B cell (primary cell): ENCODE measurements around the gene PLCB1. TPM values are rescaled to one million over a fixed set of nuclear protein-coding genes. Genes with fewer than 3 reads are reported as not detected.

Experiments used
- ATAC-seq: fragments of 200-7000 bp; cut with Tn5 transposase; one replicate; pipeline ENCODE4 v1.10.0; 2021; ENCODE audit warnings: low read depth, mild to moderate bottlenecking, moderate number of reproducible peaks, moderate library complexity
- CTCF ChIA-PET: fragments of 350-600 bp; sonication (Branson Sonifier 250); formaldehyde crosslinking; loops from one replicate; lab custom pipeline; 2021; ENCODE audit warnings: antibody characterized with exemption, inconsistent platforms; lab: Charles Lee
- POLR2A ChIA-PET: fragments of 350-600 bp; sonication (Branson Sonifier 250); formaldehyde crosslinking; loops from one replicate; lab custom pipeline; 2021; ENCODE audit warnings: antibody characterized with exemption; lab: Charles Lee
- DNase-seq: peaks from one replicate; pipeline ENCODE4 v3.0.0; 2013
- H2AFZ ChIP-seq: 2 replicates; pipeline ENCODE4 v1.6.1; 2012; ENCODE audit warnings: mild to moderate bottlenecking, low read depth, low read length; ENCODE audit not compliant: insufficient read depth, poor library complexity, severe bottlenecking
- H3K27ac ChIP-seq, 2 donors: 1 replicate in 1 of 2; 2 replicates in 1 of 2; pipeline ENCODE4 v1.5.1; 2012 to 2013; ENCODE audit warnings: low read length in 2 of 2, mild to moderate bottlenecking in 2 of 2, moderate library complexity in 1 of 2
- H3K27me3 ChIP-seq, 4 experiments: fragments of 200-600 bp in 1 of 4; sonication (generic) in 1 of 4; replicated peaks in 1 of 4; 1 replicate in 2 of 4; 2 replicates in 2 of 4; pipeline versions ENCODE4 v1.6.1 to v1.7.0; 2013 to 2016; ENCODE audit warnings: low read length in 3 of 4, mild to moderate bottlenecking in 2 of 4, mixed read lengths in 1 of 4, moderate library complexity in 1 of 4; ENCODE audit not compliant: insufficient read depth in 4 of 4, control insufficient read depth in 3 of 4; ENCODE audit errors: control extremely low read depth in 1 of 4
- H3K36me3 ChIP-seq, 2 experiments: replicated peaks in 1 of 2; 1 replicate in 1 of 2; 2 replicates in 1 of 2; pipeline versions ENCODE4 v1.6.1 to v1.7.1; 2013; ENCODE audit warnings: low read length in 1 of 2; ENCODE audit not compliant: insufficient read depth in 2 of 2, control insufficient read depth in 1 of 2; ENCODE audit errors: control extremely low read depth in 1 of 2, extremely low read depth in 1 of 2
- H3K4me1 ChIP-seq, 2 donors: fragments of 200-600 bp in 1 of 2; sonication (generic) in 1 of 2; 1 replicate in 1 of 2; 2 replicates in 1 of 2; pipeline versions ENCODE4 v1.5.1 to v1.6.1; 2013 to 2017; ENCODE audit warnings: low read length in 2 of 2; ENCODE audit not compliant: control insufficient read depth in 2 of 2, insufficient read depth in 2 of 2
- H3K4me2 ChIP-seq: replicated peaks from 2 replicates; pipeline ENCODE3; 2012; ENCODE audit warnings: mild to moderate bottlenecking, low read depth, low read length; ENCODE audit not compliant: poor library complexity, severe bottlenecking
- H3K4me3 ChIP-seq, 5 experiments: fragments of 200-600 bp in 1 of 5; sonication (generic) in 1 of 5; 1 replicate in 3 of 5; 2 replicates in 2 of 5; pipeline versions ENCODE4 v1.5.1 to v1.7.0; 2011 to 2016; ENCODE audit warnings: low read length in 4 of 5, mild to moderate bottlenecking in 4 of 5, low read depth in 2 of 5, control low read depth in 1 of 5, moderate library complexity in 1 of 5; ENCODE audit not compliant: insufficient read depth in 1 of 5; ENCODE audit errors: control extremely low read depth in 1 of 5, extremely low read depth in 1 of 5
- H3K79me2 ChIP-seq: fragments of 200-600 bp; sonication (generic); one replicate; pipeline ENCODE4 v1.6.0; 2016; ENCODE audit warnings: low read length; ENCODE audit not compliant: control insufficient read depth, insufficient read depth
- H3K9ac ChIP-seq: fragments of 200-600 bp; sonication (generic); 2 replicates; pipeline ENCODE4 v1.6.1; 2017; ENCODE audit warnings: mild to moderate bottlenecking, low read length, moderate library complexity
- H3K9me3 ChIP-seq, 3 donors: one replicate each; pipeline versions ENCODE4 v1.6.1 to v1.7.1; 2013; ENCODE audit warnings: low read length in 2 of 3; ENCODE audit not compliant: control insufficient read depth in 2 of 3, insufficient read depth in 1 of 3; ENCODE audit errors: control extremely low read depth in 1 of 3
- H4K20me1 ChIP-seq: 2 replicates; pipeline ENCODE4 v1.6.0; 2012; ENCODE audit warnings: mild to moderate bottlenecking, low read length; ENCODE audit not compliant: insufficient read depth, control insufficient read depth, poor library complexity, severe bottlenecking
- H3K27ac Mint-ChIP-seq: one replicate; pipeline ENCODE4 v1.8.0; 2021; ENCODE audit warnings: mixed read lengths
- H3K27me3 Mint-ChIP-seq: one replicate; pipeline ENCODE4 v1.8.0; 2021; ENCODE audit warnings: mixed read lengths
- H3K4me1 Mint-ChIP-seq: one replicate; pipeline ENCODE4 v1.8.0; 2021; ENCODE audit warnings: mixed read lengths
- H3K4me3 Mint-ChIP-seq: one replicate; pipeline ENCODE4 v1.8.0; 2021; ENCODE audit warnings: mixed read lengths
- H3K9me3 Mint-ChIP-seq: one replicate; pipeline ENCODE4 v1.8.0; 2022; ENCODE audit warnings: mixed read lengths; ENCODE audit not compliant: insufficient read depth
- EZH2 ChIP-seq: IDR thresholded peaks from 2 replicates; pipeline ENCODE4 v1.6.1; 2012; ENCODE audit warnings: borderline replicate concordance, low read depth, mild to moderate bottlenecking, moderate library complexity, low read length; ENCODE audit not compliant: insufficient read depth, poor library complexity, severe bottlenecking
- WGBS: methylation state at CpG from one replicate; pipeline ENCODE4 v1.1.5; 2013; ENCODE audit warnings: missing lambda C conversion rate; ENCODE audit not compliant: insufficient coverage; 5-methylcytosine and 5-hydroxymethylcytosine counted together
- intact Hi-C: fragments of 100-400 bp; cut with micrococcal nuclease; formaldehyde crosslinking; loops from one replicate; pipeline ENCODE4 v1.10.0; 2022
- polyA plus RNA-seq: library from polyadenylated mRNA; depleted of rRNA; stranded (reverse); fragments of >200 nt; gene quantifications from 2 replicates; pipeline ENCODE4 v1.2.3, GENCODE V29; 2012
- total RNA-seq, 2 donors: library from RNA; stranded (reverse); fragments of 120-200 nt in 1 of 2; gene quantifications; 1 replicate in 1 of 2; 2 replicates in 1 of 2; pipeline versions ENCODE4 v1.2.3 to v1.2.4, GENCODE V29; 2013 to 2022
- TF ChIP-seq, protein P1 (sequence below): fragments of 200-600 bp; IDR thresholded peaks from one replicate; pipeline ENCODE4 v1.8.0; 2022; ENCODE audit warnings: antibody characterized with exemption, mild to moderate bottlenecking

The PLCB1 gene
- total and polyA plus RNA-seq, 2 donors (not counting 1 experiment from before 2014, with no cell fraction given) = 0.18 to 0.47 TPM

- DNase-seq = no peak
- Histone ChIP-seq H3K79me2 (no peaks in the 10 kb centered on the region), H3K9ac (no peak overlapping the region), H3K4me3 (no peak overlapping the region), H3K36me3 (no peaks in the 10 kb centered on the region), H3K4me2 (no peak overlapping the region), H3K27me3 (no peaks in the 10 kb centered on the region), H2AFZ (no peak overlapping the region), H4K20me1 (no peaks in the 10 kb centered on the region), H3K9me3 (no peaks in the 10 kb centered on the region), H3K27ac (no peak overlapping the region), H3K4me1 (no peaks in the 10 kb centered on the region)
- ChIA-PET CTCF (no interaction called here), POLR2A (no interaction called here)
- intact Hi-C loops = no loop called here
- WGBS = 100% methylated on average over 1 of the region's 5 CpGs
- Mint-ChIP-seq H3K27ac (no peak overlapping the region), H3K4me1 (no peaks in the 10 kb centered on the region), H3K4me3 (no peak overlapping the region), H3K9me3 (no peaks in the 10 kb centered on the region), H3K27me3 (no peaks in the 10 kb centered on the region)
- TF ChIP-seq EZH2 = no peak
- TF ChIP-seq, protein P1, sequence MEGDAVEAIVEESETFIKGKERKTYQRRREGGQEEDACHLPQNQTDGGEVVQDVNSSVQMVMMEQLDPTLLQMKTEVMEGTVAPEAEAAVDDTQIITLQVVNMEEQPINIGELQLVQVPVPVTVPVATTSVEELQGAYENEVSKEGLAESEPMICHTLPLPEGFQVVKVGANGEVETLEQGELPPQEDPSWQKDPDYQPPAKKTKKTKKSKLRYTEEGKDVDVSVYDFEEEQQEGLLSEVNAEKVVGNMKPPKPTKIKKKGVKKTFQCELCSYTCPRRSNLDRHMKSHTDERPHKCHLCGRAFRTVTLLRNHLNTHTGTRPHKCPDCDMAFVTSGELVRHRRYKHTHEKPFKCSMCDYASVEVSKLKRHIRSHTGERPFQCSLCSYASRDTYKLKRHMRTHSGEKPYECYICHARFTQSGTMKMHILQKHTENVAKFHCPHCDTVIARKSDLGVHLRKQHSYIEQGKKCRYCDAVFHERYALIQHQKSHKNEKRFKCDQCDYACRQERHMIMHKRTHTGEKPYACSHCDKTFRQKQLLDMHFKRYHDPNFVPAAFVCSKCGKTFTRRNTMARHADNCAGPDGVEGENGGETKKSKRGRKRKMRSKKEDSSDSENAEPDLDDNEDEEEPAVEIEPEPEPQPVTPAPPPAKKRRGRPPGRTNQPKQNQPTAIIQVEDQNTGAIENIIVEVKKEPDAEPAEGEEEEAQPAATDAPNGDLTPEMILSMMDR = no peak
- no peak for ATAC-seq
Observed at GRCh38 chr20:8438748-8439147, 306.7 kb downstream of the PLCB1 start.

DNA sequence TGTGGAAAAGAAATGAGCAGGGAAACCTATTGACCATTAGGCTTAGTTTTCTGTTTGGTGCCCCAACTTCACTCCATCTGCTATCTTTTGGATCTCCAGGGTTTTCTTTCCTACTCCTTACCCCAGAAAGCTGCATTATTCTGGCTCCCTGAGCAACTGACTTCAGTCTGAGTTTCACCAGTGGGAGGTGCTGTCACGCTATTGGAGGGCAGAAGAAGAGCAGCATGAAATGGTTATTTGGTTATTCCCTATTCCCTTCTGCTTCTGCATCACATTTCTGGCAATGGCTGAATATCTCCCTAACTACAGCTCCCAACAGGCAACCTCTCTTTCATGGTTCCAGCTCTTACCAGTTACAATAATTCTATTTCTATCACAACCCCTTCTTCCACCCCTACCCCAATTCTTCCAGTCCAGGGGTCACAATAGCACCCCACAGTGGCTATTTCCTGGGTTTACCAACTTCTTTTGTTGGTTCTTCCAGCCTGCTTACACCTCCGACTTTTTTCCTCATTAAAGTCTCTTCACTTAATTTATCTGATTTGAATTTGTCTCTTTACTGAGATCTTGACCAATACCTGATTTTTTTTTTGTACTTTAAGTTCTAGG, 311.5 kb downstream of the PLCB1 start:
- H3K9me3 ChIP-seq = no peaks in the 10 kb centered on the region
- Mint-ChIP-seq H3K27me3 (no peaks in the 10 kb centered on the region), H3K9me3 (no peaks in the 10 kb centered on the region), H3K4me1 (no peaks in the 10 kb centered on the region), H3K4me3 (no peak overlapping the region), H3K27ac (no peak overlapping the region)
- TF ChIP-seq EZH2 = no peak
- ATAC-seq (no peak), DNase-seq (no peak)
- no peak overlapping the region for H2AFZ ChIP-seq
- intact Hi-C loops = no loop called here
- no peaks in the 10 kb centered on the region for H3K79me2 ChIP-seq
- no peak overlapping the region for H3K27ac ChIP-seq
- WGBS = no CpG with 5 or more reads among the region's 2 CpGs
- no peaks in the 10 kb centered on the region for H4K20me1 ChIP-seq
- H3K9ac ChIP-seq = no peak overlapping the region
- H3K4me1 ChIP-seq = no peaks in the 10 kb centered on the region
- no peak overlapping the region for H3K4me2 ChIP-seq
- ChIA-PET POLR2A (no interaction called here), CTCF (no interaction called here)
- H3K36me3 ChIP-seq = no peaks in the 10 kb centered on the region
- no peaks in the 10 kb centered on the region for H3K27me3 ChIP-seq
- no peak overlapping the region for H3K4me3 ChIP-seq
